Osteoblast (primary cell): ENCODE measurements around the gene ABLIM2. TPM values are rescaled to one million over a fixed set of nuclear protein-coding genes. Genes with fewer than 3 reads are reported as not detected.

ENCODE experiments used
- DNase-seq: peaks from one replicate; pipeline ENCODE4 v3.0.0; 2011; ENCODE audit warnings: low spot score, mixed read lengths; ENCODE audit not compliant: insufficient read length; ENCODE audit errors: missing footprints
- H2AFZ ChIP-seq: 2 replicates; pipeline ENCODE4 v1.6.0; 2011; ENCODE audit warnings: mild to moderate bottlenecking, low read length
- H3K27ac ChIP-seq: 2 replicates; pipeline ENCODE4 v1.5.1; 2011; ENCODE audit warnings: mild to moderate bottlenecking, low read depth, low read length, moderate library complexity
- H3K27me3 ChIP-seq: 2 replicates; pipeline ENCODE4 v1.6.0; 2012; ENCODE audit warnings: mild to moderate bottlenecking, control low read depth, inconsistent platforms, low read length, moderate library complexity; ENCODE audit not compliant: insufficient read depth
- H3K36me3 ChIP-seq: 2 replicates; pipeline ENCODE4 v1.5.1; 2011; ENCODE audit warnings: mild to moderate bottlenecking, low read length, control low read depth, moderate library complexity; ENCODE audit not compliant: insufficient read depth
- H3K4me1 ChIP-seq: 2 replicates; pipeline ENCODE4 v1.5.1; 2011; ENCODE audit warnings: mild to moderate bottlenecking, low read length, control low read depth, moderate library complexity; ENCODE audit not compliant: insufficient read depth
- H3K4me2 ChIP-seq: 2 replicates; pipeline ENCODE4 v1.6.0; 2011; ENCODE audit warnings: mild to moderate bottlenecking, low read length; ENCODE audit not compliant: insufficient read depth
- H3K4me3 ChIP-seq: fragments of 200-600 bp; sonication (generic); 3 replicates; pipeline ENCODE4 v1.5.1; 2012; ENCODE audit warnings: mild to moderate bottlenecking, low read length, inconsistent platforms; ENCODE audit not compliant: insufficient read depth
- H3K79me2 ChIP-seq: 2 replicates; pipeline ENCODE4 v1.6.0; 2012; ENCODE audit warnings: mild to moderate bottlenecking, low read length, control low read depth, inconsistent platforms; ENCODE audit not compliant: insufficient read depth
- H3K9me3 ChIP-seq: 2 replicates; pipeline ENCODE4 v1.5.1; 2011; ENCODE audit warnings: low read depth, low read length, control low read depth
- H4K20me1 ChIP-seq: 2 replicates; pipeline ENCODE4 v1.6.0; 2012; ENCODE audit warnings: mild to moderate bottlenecking, low read length, control low read depth; ENCODE audit not compliant: insufficient read depth
- CTCF ChIP-seq: IDR thresholded peaks from 2 replicates; pipeline ENCODE4 v1.5.1; 2011; ENCODE audit warnings: mild to moderate bottlenecking, low read depth, low read length, moderate library complexity; ENCODE audit errors: extremely low read depth
- total RNA-seq: library from RNA; depleted of rRNA; stranded (reverse); fragments of >200 nt; gene quantifications from 2 replicates; pipeline ENCODE4 v1.2.3, GENCODE V29; 2012

The ABLIM2 gene
- total RNA-seq, 1 donor: 0.36 TPM

GRCh38 chr4:8095956-8096689, 62.5 kb downstream of the ABLIM2 start:
- H3K36me3 ChIP-seq: no peaks in the 10 kb centered on the region
- peaks cover 4% of the 10 kb centered on the region for H3K27me3 ChIP-seq
- H3K4me2 ChIP-seq: no peak overlapping the region
- no peaks in the 10 kb centered on the region for H4K20me1 ChIP-seq
- no peak for DNase-seq
- peaks cover 2% of the 10 kb centered on the region for H3K4me1 ChIP-seq
- no peak for TF ChIP-seq CTCF
- H3K79me2 ChIP-seq: no peaks in the 10 kb centered on the region
- no peaks in the 10 kb centered on the region for H3K9me3 ChIP-seq
- H2AFZ ChIP-seq: no peak overlapping the region
- no peak overlapping the region for H3K27ac ChIP-seq
- no peak overlapping the region for H3K4me3 ChIP-seq

- Histone ChIP-seq H3K27me3 (no peaks in the 10 kb centered on the region), H3K4me2 (no peak overlapping the region), H3K4me3 (no peak overlapping the region), H2AFZ (no peak overlapping the region), H4K20me1 (no peaks in the 10 kb centered on the region), H3K9me3 (no peaks in the 10 kb centered on the region), H3K27ac (no peak overlapping the region), H3K36me3 (no peaks in the 10 kb centered on the region), H3K79me2 (no peaks in the 10 kb centered on the region), H3K4me1 (no peaks in the 10 kb centered on the region)
- no peak for DNase-seq
- no peak for TF ChIP-seq CTCF
These were observed 64.9 kb downstream of the ABLIM2 start for GRCh38 chr4:8093587-8094274.

- no peak for TF ChIP-seq CTCF
- no peaks in the 10 kb centered on the region for H3K79me2 ChIP-seq
- no peaks in the 10 kb centered on the region for H3K4me1 ChIP-seq
- H3K4me3 ChIP-seq: no peak overlapping the region
- no peak for DNase-seq
- no peaks in the 10 kb centered on the region for H3K36me3 ChIP-seq
- no peaks in the 10 kb centered on the region for H3K9me3 ChIP-seq
- no peak overlapping the region for H2AFZ ChIP-seq
- no peaks in the 10 kb centered on the region for H4K20me1 ChIP-seq
- H3K27ac ChIP-seq: no peak overlapping the region
- no peak overlapping the region for H3K4me2 ChIP-seq
- peaks cover 3% of the 10 kb centered on the region for H3K27me3 ChIP-seq
These were observed 66.3 kb downstream of the ABLIM2 start for GRCh38 chr4:8092282-8092681.

GRCh38 chr4:8090744-8091301, 67.8 kb downstream of the ABLIM2 start:
- no peak overlapping the region for H2AFZ ChIP-seq
- H3K36me3 ChIP-seq: no peaks in the 10 kb centered on the region
- H3K9me3 ChIP-seq: no peaks in the 10 kb centered on the region
- no peak overlapping the region for H3K4me3 ChIP-seq
- DNase-seq: peak; percentile 3
- H3K27me3 ChIP-seq: peaks cover 3% of the 10 kb centered on the region
- no peak for TF ChIP-seq CTCF
- H4K20me1 ChIP-seq: no peaks in the 10 kb centered on the region
- no peaks in the 10 kb centered on the region for H3K79me2 ChIP-seq
- no peak overlapping the region for H3K4me2 ChIP-seq
- H3K4me1 ChIP-seq: no peaks in the 10 kb centered on the region
- H3K27ac ChIP-seq: no peak overlapping the region
